ENCODE results near the gene MOB2. TPM values are rescaled to one million over a fixed set of nuclear protein-coding genes. Genes with fewer than 3 reads are reported as not detected.
"Not testable (repeated sequence)": the region's sequence is repeated elsewhere in the genome, so short reads cannot be mapped to it uniquely, and the experiment has no call there.

MOB2 gene
- total RNA-seq, 2 donors from 2014 or later = 11.4 to 31.3 TPM

GRCh38 chr11:1511937-1512496 lies 25.4 kb upstream of the MOB2 start:
- H3K4me1 ChIP-seq = peaks cover 15% of the 10 kb centered on the region
- intact Hi-C loops (cut with DNase I) = loop anchor here (10.0 kb wide), 1 partner anchor 397 kb away; no protein-coding TSS in a partner anchor
- 81 to 89% methylated on average over 12 of the region's 12 CpGs for WGBS, 2 donors
- no peaks in the 10 kb centered on the region for H3K36me3 ChIP-seq (replicated peaks in 1 of 2; ENCODE audit: insufficient read depth in 1 of 2, low read depth in 2 of 2)
- H3K27me3 ChIP-seq = no peaks in the 10 kb centered on the region
- no peak overlapping the region for H3K27ac ChIP-seq
- TF ChIP-seq POLR2A (IDR thresholded peaks at IDR 0.05) = no peak
- TF ChIP-seq CTCF (IDR thresholded peaks at IDR 0.05) = no peak
- DNase-seq = no peak
- no peak overlapping the region for H3K4me3 ChIP-seq
- no peaks in the 10 kb centered on the region for H3K9me3 ChIP-seq
- no peak for ATAC-seq

GRCh38 chr11:1510928-1511327 lies 24.3 kb upstream of the MOB2 start:
- Histone ChIP-seq H3K27ac (no peak overlapping the region), H3K4me3 (no peak overlapping the region), H3K27me3 (no peaks in the 10 kb centered on the region), H3K9me3 (no peaks in the 10 kb centered on the region), H3K4me1 (peaks cover 14% of the 10 kb centered on the region), H3K36me3 (replicated peaks in 1 of 2; ENCODE audit: insufficient read depth in 1 of 2, low read depth in 2 of 2) (no peaks in the 10 kb centered on the region)
- DNase-seq = no peak
- intact Hi-C loops (cut with DNase I) = loop anchor here (10.0 kb wide), 1 partner anchor 396 kb away; no protein-coding TSS in a partner anchor
- no peak for TF ChIP-seq CTCF (IDR thresholded peaks at IDR 0.05)
- no peak for TF ChIP-seq POLR2A (IDR thresholded peaks at IDR 0.05)
- WGBS, 2 donors = 81 to 83% methylated on average over 11 of the region's 11 CpGs
- no peak for ATAC-seq

DNA sequence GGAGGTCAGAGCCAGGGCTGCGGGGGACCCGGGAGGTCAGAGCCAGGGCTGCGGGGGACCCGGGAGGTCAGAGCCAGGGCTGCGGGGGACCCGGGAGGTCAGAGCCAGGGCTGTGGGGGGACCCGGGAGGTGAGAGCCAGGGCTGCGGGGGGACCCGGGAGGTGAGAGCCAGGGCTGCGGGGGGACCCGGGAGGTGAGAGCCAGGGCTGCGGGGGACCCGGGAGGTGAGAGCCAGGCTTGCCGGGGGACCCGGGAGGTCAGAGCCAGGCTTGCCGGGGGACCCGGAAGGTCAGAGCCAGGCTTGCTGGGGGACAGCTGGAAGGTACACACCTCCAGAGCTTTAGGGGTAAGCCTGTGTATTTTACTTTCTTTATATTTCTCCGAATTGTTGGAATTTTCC lies 23.8 kb upstream of the MOB2 start:
- DNase-seq; H3K4me1 ChIP-seq; H3K9me3 ChIP-seq; H3K27me3 ChIP-seq; H3K36me3 ChIP-seq (replicated peaks in 1 of 2; ENCODE audit: insufficient read depth in 1 of 2, low read depth in 2 of 2); H3K4me3 ChIP-seq; H3K27ac ChIP-seq; ATAC-seq: not testable (repeated sequence)
- 73 to 86% methylated on average over 5 to 6 of the region's 18 CpGs for WGBS, 2 donors
- intact Hi-C loops (cut with DNase I) = loop anchor here (10.0 kb wide), 1 partner anchor 396 kb away; no protein-coding TSS in a partner anchor

DNA sequence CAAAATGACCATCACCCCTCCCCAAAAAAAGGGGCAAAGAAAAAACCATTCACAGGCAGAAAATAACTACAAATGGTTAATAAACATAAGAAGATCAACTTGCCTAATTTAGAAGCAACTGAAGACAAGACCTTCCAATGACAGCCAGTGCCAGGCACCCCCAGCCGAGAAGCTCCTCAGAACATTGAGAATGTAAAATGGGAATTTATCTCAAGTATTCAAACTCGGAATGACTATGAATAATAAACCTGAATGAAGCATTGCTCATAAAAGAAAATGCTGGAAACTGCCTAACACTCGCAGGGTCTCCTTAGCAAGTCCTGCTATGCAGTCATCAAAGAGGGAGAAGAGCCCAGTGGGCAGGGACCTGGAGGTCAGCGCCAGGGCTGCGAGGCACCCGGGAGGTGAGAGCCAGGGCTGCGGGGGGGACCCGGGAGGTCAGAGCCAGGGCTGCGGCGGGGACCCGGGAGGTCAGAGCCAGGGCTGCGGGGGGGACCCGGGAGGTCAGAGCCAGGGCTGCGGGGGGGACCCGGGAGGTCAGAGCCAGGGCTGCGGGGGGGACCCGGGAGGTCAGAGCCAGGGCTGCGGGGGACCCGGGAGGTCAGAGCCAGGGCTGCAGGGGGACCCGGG lies 23.2 kb upstream of the MOB2 start:
- DNase-seq (no peak), ATAC-seq (no peak)
- intact Hi-C loops (cut with DNase I) = loop anchor here (10.0 kb wide), 1 partner anchor 395 kb away; no protein-coding TSS in a partner anchor
- Histone ChIP-seq H3K27me3 (no peaks in the 10 kb centered on the region), H3K27ac (no peak overlapping the region), H3K36me3 (replicated peaks in 1 of 2; ENCODE audit: insufficient read depth in 1 of 2, low read depth in 2 of 2) (no peaks in the 10 kb centered on the region), H3K9me3 (no peaks in the 10 kb centered on the region), H3K4me1 (peaks cover 3% of the 10 kb centered on the region), H3K4me3 (no peak overlapping the region)
- WGBS, 2 donors = 79 to 88% methylated on average over 9 to 13 of the region's 20 CpGs
- TF ChIP-seq POLR2A (IDR thresholded peaks at IDR 0.05) = no peak
- no peak for TF ChIP-seq CTCF (IDR thresholded peaks at IDR 0.05)

- DNase-seq = no peak
- H3K4me1 ChIP-seq = peaks cover 7% of the 10 kb centered on the region
- no peaks in the 10 kb centered on the region for H3K9me3 ChIP-seq
- intact Hi-C loops (cut with DNase I) = no loop called here
- TF ChIP-seq POLR2A (IDR thresholded peaks at IDR 0.05) (no peak), CTCF (IDR thresholded peaks at IDR 0.05) (no peak)
- ATAC-seq = no peak
- H3K27me3 ChIP-seq = no peaks in the 10 kb centered on the region
- 89 to 96% methylated on average over 5 to 10 of the region's 10 CpGs for WGBS, 2 donors
- H3K36me3 ChIP-seq (replicated peaks in 1 of 2; ENCODE audit: insufficient read depth in 1 of 2, low read depth in 2 of 2) = no peaks in the 10 kb centered on the region
- no peak overlapping the region for H3K4me3 ChIP-seq
- H3K27ac ChIP-seq = no peak overlapping the region
Observed at GRCh38 chr11:1508986-1509385, 22.4 kb upstream of the MOB2 start.

All from body of pancreas (tissue), 4 donors.